GM18858 (cell line): ENCODE data around the gene DDX41.
"Not testable (repeated sequence)": the region's sequence is repeated elsewhere in the genome, so short reads cannot be mapped to it uniquely, and the experiment has no call there.

Source experiments
- ATAC-seq: cut with Tn5 transposase; IDR thresholded peaks from one replicate; pipeline ENCODE4 v1.9.1; 2021; ENCODE audit not compliant: unreplicated experiment

DDX41 gene

DNA sequence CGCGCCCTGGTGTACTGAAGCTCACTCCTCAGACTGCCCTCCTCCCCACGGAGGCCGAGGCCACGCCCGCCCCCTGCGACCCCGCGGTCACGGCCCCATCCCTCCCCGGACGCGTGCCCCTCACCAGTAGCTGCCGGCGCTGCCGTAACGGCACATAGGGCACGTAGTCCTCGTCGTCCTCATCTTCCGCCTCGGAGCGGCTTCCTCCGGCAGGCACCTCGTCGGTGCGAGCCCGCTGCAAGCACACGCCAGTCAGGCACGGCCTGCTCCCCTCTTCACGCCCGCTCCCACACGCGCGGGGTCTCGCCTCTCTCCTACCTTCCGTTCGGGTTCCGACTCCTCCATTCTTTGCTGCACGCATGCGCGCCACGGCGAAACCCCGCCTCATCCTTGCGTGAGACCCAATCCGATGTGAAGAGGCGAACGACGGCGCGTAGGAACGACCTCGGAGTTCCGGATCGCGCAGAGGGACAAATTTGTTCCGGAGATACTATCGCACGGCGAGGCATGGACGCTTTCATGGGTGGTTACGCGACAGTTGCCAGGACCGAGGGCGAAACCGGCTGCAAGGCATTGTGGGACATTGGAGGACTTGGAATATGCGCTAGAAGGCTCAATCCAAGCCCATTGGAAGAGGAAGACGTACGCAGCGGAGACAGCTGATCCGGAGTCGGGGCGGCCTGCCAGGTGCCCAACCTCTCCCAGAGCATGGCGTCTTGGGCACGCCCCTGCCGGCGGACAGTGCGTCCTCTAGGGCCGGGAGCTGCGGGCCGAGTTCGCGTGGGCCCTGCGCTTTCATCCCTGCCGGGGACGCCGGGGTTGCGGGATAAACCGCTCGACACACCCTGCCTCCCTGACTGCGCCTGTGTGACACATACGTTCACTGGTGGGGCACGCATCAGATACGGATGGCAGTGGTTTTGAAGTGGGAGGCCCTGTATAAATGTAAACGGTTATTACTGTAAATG, at the start of gene DDX41:
DDX41 (minus strand) TSS at position 361 of the 968 bp plus-strand sequence; CDS start at position 345, 16 bp downstream.
- peak; percentile 68 for ATAC-seq

DNA sequence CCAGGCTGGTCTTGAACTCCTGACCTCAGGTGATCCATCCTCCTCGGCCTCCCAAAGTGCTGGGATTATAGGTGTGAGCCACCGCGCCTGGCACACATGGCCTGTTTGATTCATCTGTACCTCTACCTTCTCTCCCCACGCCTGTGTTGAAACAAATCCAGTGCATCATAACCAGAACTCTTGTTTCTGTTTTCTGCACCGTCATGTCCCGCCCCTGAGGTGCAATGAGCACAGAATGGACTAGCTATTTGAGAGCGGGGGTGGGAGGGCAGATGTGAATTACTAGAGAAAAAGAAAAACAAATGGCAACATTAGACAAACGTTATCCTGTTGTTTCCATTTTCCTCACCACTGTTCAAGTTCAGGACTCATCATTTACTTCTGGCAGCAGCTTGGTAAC, 48.3 kb upstream of the DDX41 start:
- ATAC-seq, result no peak

DNA sequence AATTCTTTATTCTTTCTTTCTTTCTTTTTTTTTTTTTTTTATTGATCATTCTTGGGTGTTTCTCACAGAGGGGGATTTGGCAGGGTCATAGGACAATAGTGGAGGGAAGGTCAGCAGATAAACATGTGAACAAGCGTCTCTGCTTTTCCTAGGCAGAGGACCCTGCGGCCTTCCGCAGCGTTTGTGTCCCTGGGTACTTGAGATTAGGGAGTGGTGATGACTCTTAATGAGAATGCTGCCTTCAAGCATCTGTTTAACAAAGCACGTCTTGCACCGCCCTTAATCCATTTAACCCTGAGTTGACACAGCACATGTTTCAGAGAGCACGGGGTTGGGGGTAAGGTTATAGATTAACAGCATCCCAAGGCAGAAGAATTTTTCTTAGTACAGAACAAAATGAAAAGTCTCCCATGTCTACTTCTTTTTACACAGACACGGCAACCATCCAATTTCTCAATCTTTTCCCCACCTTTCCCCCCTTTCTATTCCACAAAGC, 42.7 kb upstream of the DDX41 start:
- ATAC-seq, result not testable (repeated sequence)

DNA sequence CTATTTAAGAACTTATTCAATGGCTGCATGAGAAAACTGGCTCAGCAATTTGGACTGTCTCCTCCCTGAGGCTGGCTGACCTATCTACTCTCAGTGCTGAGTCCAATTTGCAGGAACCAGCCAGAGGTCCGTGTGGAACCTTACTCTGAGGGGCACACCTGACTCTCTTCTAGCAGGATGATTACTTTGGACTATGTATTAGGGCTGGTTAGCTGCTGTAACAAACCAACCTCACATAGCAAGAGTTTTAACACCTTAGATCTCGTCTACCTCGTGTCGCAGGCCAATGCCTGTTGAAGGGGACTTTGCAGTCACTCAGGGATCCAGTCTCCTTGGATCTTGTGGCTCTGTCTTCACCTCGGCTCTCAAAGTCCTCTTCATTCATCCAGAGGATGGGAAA, 41.0 kb upstream of the DDX41 start:
- ATAC-seq, result no peak

DNA sequence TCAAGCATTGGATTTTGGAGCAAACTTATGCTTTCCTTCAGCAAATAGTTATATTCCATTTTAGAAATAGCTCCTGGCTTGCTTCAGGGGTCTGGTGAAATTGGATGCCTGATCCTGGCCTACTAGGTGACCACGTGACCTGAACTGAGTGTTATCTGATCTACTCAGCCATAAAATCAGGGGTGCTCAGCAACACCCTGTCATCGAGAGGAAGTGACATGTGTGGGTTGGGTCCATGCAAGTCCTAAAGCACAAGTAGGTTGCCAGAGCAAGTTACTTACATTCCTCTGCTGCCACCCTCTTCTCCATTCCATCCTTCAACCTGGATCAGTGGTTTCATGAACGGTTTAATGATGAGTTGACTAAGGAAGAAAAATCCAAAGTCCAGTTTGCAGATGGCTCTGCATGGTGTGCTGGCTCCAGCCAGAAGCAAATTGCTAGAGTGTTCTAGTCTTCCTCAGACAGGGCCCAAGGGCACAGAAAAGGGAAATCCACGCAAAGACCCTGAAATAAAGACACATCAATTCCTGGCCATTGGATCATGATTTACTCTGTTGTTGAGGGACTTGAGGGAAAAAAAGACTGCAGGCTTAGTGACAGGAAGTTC, 40.4 kb upstream of the DDX41 start:
- ATAC-seq, result no peak

DNA sequence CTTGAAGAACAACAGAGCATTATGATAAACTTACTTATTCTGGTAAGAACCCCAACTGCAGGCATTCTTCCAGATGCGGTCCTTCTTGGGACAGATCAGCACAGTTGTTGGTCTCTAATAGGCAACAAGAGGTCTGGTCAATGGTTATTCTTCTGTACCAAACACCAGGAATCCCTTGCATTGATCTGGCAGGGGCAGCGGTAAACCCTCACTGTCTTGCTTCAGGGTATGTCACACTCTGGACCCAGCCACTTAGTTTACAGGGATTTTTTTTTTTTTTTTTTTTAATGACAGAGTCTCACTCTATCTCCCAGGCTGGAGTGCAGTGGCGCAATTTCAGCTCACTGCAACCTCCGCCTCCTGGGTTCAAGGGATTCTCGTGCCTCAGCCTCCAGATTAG, 38.9 kb upstream of the DDX41 start:
- ATAC-seq, result no peak

DNA sequence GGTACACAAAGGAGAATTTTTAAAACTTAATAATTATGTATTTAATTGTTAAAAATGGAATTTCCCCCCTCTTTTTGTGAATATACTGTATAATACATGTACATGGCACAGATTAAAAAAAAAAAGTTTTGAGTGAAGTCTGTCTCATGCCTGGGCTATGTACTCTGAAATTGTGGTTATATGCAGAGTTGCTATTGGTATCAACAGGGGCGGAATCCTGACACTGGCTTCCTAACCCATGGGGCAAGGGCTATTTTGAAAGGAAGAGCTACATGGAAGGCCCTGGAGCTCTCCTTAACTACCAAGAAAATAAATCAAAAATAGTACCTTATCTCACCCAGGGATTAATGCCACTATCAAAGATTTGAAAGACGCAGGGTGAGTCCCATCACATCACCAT, 38.5 kb upstream of the DDX41 start:
- no peak for ATAC-seq

DNA sequence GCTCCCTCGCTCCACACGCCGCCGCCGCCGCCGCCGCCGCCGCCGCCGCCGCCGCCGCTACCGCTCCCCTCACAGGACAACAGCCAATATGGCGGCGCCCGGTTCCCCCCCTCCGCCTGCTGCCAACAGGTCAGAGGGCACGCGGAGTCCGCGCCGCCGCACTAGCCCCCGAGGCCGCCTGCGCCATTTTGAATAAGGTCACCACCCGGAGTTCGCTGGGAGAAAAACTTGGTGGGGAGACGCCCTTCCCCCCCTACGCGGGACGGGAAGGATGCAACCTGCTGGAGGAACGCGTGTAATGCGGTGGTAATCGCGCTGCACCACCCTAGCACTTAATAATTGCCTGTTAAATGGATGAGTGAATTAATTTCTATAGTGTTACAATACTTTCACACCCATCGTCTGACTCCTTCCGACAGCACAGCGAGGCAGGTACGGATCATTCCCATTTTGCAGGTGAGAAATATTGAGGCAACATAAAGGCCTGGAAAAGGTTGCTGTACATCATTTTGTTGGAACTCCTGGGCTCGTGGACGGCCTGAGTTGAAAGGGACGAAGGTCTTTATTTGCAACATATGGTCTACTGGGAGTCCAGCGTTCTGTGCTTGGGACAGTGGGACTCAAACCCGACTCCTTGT, 37.8 kb upstream of the DDX41 start, which contains the start of gene FAM193B:
FAM193B (minus strand) TSS at position 90 of the 638 bp plus-strand sequence. CDS start 105 bp downstream, outside the sequence.
- peak; percentile 62 for ATAC-seq

DNA sequence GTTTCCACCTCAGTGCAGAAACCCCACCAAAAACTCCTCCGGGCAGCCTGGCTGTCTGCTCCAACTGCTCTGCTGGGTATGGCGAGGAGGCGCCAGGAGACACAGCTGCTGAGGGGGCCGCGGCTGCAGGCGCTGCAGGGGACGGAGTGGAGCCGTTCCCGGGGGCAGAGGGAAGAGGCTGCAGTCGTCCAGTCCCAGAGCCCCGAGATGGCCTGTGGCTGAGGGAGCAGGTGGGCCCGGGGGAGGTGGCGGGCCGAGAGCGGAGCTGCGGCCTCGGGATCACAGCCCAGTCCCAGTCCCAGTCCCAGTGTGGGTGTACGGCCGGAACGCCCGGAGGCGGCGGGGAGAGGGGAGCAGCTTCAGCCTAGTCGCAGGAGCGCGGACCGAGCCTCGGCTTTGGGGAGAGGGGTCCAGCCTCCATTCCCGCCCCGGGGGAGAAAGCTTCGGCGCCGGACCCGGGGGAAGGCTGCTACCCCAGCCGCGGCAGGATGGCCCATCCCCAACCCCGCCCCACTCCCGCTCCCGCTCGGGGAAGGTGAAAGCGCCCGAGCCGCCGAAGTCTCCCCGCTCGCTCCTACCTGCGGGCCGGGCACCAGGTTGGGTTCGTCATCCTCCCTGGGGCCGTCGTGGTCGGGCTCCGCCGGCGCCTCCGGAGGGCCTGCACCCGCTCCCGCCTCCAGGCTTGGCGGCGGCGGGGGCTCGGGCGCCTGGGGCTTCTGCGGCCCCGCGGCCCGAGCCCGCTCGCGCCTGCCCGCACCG, 37.1 kb upstream of the DDX41 start:
- ATAC-seq, result peak; percentile 25

DNA sequence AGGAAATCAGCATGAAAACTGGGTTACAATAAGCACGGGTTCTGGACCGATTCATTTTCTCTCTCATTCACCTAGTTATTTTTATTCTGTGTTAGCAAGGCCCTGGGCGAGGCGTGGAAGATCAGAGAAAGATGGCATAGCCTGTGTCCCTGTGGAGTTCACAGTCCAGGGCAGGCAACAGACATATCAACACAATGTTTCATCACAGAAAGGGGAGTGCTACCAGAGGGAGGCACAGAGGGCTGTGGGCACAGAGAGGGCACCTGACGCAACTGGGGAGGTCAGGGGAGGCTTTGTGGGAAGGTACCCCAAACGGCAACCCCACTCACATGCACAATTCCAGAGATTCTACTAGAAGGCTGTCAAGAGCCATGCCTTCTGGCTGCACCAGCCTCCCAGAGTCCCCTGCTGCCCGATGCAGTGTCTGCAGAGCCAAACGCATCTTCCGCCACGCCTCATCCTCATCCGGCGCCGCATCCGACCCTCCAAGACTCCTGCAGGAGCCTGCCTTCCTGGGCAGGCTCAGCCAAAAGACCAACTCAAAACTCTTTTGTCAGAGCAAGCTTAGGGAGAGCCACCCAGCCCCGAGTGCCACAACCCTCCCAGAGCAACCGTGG, 36.2 kb upstream of the DDX41 start:
- no peak for ATAC-seq

DNA sequence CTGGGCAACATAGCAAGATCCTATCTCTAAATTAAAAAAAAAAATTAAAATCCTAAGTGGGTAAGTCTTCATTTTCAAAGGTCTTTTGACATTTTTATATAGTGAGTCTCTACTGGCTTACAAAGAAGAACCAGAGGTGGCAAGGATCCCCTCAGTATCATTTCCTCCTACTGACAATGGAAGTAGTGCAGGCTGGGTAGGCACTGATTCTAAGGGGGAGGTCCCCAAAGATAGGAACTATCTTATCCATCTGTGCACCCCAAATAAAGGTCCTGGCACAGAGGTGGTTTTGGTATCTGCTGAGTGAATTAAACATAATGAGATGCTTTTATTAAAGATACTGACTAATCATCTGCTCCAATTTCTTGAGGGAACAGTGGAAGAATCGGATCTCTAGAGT, 33.4 kb upstream of the DDX41 start:
- no peak for ATAC-seq

DNA sequence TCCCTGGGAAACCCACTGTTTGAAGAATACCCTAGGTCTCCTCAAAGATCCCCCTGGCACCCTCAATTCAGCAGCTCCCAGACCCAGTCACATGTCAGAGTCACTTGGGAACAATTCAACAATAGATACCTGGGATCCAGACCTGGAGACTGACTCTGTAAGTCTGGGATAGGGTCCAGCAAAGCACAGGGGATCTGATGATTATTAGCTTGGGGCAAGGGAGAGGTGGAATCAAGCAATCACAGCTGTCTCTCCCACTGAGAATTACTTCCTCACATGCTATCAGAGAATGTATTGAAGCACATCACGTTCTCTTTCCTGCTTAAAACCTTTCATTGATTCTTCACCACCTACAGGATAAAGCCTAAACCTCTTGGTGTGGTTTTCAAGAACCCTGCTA, 31.7 kb upstream of the DDX41 start:
- ATAC-seq, result no peak

DNA sequence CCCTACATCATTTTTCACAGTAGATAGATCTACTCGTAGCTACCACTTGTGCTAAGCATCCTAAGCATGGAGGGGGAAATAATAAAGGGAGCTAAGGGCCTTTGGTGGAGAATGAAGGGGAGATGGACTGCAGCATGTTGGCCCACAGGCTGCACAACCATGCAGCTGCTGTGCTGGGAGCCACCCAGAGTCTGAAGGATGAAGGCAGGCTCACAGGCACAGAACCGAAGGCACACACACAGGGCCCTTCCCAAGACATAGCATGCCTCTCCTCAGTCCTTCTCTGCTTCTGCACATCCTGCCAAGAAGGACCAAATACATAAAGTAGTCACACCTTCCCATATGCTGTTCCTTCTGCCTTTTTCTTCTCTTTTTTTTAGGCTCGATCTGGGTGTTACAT, 31.0 kb upstream of the DDX41 start:
- ATAC-seq, result no peak

DNA sequence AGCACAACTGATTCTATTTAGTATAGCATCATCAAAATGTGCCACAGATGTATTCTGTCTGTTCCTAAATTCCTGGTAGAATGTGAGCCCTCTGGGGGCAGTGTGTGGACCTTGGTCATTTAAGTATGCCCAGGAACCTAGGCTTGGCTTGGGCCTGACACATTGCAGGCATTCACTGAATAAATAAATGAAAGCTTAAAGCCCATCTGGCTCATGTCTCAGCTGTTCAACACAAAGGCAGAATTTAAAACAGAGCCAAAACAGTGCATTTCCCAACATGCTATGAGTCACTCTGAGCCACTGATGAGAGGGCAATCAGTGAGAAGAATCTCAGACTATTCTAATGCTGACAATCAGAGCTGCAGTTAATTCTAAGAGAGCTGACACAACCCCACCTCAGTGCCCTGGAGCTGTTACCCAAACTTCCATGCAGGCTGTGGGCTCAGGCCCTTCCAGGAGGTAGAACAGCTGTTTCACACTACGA, 29.5 kb upstream of the DDX41 start:
- no peak for ATAC-seq

DNA sequence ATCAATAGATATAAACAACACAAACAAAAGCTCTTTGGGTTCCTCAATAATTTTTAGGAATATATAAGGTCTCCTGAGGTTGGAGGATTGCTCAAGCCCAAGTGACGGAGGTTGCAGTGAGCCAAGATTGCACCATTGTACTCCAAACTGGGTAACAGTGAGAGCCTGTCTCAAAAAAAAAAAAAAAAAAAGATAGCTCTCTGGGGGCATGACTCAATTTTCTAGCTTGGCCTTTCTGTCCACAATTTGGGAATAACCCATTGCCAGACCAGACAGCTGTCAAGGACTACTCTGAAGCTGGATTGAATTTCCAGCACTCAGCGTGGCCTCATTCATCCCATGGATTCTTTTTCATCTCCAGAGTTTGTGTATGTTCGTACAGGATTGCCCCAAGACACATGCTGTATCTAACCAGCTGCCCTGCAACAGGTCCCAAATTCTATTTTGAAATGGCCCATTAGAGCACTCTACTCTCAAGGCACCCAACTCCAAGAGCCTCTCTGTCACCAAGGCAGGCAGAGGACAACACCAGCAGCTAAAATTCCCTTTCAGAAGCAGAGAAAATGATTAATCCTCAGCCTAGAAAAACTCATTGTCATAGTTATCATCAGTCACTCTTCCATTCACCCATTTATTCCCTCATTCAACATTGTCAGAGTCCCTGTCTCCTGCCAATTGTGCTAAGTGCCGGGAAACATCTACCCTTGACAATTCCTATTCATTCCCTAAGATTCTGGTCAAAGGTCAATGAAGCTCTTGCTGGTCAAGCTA, 28.9 kb upstream of the DDX41 start:
- no peak for ATAC-seq

DNA sequence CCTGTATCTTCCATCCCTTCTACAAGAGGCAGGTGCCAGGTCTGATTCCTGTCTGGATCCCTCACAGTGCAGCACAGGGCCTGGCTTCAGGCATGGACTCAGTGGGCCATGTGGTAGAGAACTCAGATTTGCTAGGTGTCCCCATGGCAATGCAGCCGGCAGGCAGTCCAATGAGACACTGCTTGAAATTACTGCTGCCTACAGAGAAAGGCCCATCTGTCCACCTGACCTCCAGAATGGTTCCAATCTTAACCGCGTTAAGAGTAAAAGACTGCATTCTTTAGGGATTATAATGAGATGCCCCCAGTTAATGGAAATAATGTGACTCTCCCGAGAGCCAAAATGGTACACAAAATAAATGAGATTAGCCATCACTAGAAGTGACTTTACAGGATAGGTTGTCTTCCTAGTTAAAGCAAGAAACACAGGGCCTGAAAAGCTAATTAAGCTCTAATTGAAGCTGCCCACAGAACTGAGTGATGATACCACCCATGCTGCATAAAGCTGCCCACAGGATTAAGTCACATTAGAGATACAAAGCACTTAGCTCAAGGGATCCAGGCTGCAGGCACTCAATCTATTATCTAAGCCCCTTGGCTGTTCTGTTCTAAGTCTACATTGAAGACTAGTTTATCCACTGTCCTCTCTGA, 26.2 kb upstream of the DDX41 start:
- no peak for ATAC-seq

DNA sequence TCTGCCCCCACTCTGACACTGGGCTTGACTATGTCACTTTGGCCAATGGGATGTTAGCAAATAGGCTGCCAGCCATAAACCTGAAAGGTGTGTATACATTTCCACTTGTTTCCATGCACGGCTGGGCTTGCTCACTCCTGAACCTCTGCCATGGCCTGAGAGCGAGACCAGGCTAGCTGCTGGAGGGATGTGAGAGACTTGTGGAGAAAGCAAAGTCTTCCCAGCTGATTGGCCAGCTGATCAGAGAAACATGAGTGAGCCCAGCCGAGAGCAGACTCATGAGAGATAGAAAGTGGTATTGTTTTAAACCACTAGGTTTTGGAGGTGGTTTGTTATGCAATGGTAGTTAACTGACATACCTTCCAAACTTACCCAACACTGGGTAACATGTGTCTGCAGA, 23.7 kb upstream of the DDX41 start:
- no peak for ATAC-seq

DNA sequence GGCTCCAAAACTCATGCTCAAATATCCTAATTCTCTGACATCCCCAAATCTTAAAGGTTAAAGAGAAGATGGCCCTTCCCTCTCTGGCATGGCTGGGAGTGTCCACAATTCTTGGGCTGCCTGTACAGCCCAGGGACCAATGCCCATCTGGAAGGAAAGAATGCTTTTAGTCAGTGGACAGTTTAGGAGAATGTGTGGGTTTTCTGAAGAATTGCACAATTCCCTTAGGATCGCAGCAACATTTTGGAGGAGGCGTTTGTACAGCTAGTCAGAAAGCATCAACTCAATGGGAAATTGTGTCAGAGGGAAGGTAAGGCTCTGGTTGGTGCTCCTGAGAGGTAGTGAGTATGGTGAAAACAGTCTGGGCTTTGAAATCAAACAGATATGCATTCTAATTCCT, 22.6 kb upstream of the DDX41 start:
- no peak for ATAC-seq

DNA sequence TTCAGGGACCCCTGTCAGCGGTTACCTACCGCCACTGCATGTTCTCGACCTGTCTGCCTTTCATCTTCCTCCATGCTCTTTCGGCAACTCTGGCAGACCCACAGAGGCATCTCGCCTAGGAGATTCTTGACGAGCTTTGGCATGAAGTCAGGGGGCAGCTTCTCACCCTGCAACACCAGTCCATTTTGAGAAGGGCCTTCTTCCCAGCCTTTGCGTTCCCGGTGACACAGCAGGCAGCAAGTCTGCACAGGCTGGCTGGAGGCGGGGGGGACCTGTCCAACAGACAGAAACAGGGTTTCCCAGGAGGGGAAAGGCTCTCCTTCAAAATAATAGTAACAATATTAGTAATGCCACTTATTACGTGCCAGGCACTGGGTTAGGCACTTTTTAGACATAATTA, 22.1 kb upstream of the DDX41 start:
- no peak for ATAC-seq
